ENCODE measurements around the gene USP26.
"Not testable (repeated sequence)": the region's sequence is repeated elsewhere in the genome, so short reads cannot be mapped to it uniquely, and the experiment has no call there.

Gene USP26

GRCh38 chrX:133007458-133007857 lies 89.5 kb downstream of the USP26 start:
- no peak for DNase-seq

GRCh38 chrX:133005616-133006015 lies 91.3 kb downstream of the USP26 start:
- DNase-seq, result no peak

GRCh38 chrX:133005042-133005441 lies 91.9 kb downstream of the USP26 start:
- no peak for DNase-seq

GRCh38 chrX:132999209-132999608 lies 97.7 kb downstream of the USP26 start:
- DNase-seq, result no peak

GRCh38 chrX:132990835-132991234 lies 106.1 kb downstream of the USP26 start:
- no peak for DNase-seq

GRCh38 chrX:132986556-132986955 lies 110.4 kb downstream of the USP26 start:
- no peak for DNase-seq

GRCh38 chrX:132984058-132984650 lies 112.8 kb downstream of the USP26 start:
- DNase-seq, result no peak

GRCh38 chrX:132983496-132983895 lies 113.4 kb downstream of the USP26 start:
- DNase-seq, result no peak

- not testable (repeated sequence) for DNase-seq
These were observed 116.9 kb downstream of the USP26 start for GRCh38 chrX:132980035-132980434.
